ENCODE results near the gene CDT1. TPM values are rescaled to one million over a fixed set of nuclear protein-coding genes. Genes with fewer than 3 reads are reported as not detected.

CDT1 gene
- total RNA-seq, 1 experiment from 2014 or later, result 16.6 TPM

DNA sequence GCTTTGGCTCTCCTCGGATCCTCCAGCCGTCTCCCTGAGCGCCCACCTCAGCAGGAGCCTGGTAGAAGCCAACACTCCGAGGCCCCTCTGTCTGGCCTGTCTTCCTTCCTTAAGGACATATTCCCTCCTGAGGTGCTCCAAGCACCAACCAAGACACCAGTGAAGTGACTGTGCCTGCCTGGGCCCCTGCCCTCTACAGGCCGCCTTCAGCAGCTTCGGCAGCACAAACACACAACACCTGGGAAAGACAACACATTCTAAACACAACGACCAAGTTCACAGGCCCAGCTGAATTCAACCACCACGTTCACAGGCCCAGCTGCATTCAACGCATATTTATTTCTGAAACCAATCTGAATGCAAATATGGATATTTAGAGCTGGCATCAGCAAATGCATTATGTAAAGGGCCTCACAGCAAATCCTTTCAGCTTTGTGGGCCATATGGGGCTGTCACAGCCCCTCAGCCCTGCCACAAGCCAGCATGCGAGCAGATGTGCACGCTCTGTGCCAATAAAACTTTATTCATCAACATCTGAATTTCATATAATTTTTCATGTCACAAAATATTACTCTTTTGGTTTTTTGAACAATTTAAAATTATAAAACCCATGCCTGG lies 40.9 kb downstream of the CDT1 start:
- POLR2A ChIA-PET, result no interaction called here
- no peak for DNase-seq (ENCODE audit: unreplicated experiment)
- Mint-ChIP-seq H3K9me3 (ENCODE audit: unreplicated experiment) (no peaks in the 10 kb centered on the region), H3K4me3 (ENCODE audit: unreplicated experiment) (no peak overlapping the region), H3K36me3 (ENCODE audit: insufficient read depth, unreplicated experiment) (peaks cover 13% of the 10 kb centered on the region), H3K27ac (ENCODE audit: low read depth, unreplicated experiment) (no peak overlapping the region), H3K4me1 (ENCODE audit: insufficient read depth, unreplicated experiment) (no peaks in the 10 kb centered on the region), H3K27me3 (ENCODE audit: insufficient read depth, unreplicated experiment) (no peaks in the 10 kb centered on the region)
- no TSS peak for BruUV-seq (replicated peaks)
- no peak for TF ChIP-seq CTCF (IDR thresholded peaks at IDR 0.05; ENCODE audit: unreplicated experiment)
- intact Hi-C loops (cut with micrococcal nuclease), result no loop called here
- CTCF ChIA-PET, result no interaction called here

- no TSS peak for BruUV-seq (replicated peaks)
- intact Hi-C loops (cut with micrococcal nuclease), result no loop called here
- no peaks in the 10 kb centered on the region for H3K4me1 Mint-ChIP-seq (ENCODE audit: insufficient read depth, unreplicated experiment)
- no peak for TF ChIP-seq CTCF (IDR thresholded peaks at IDR 0.05; ENCODE audit: unreplicated experiment)
- no peak for DNase-seq (ENCODE audit: unreplicated experiment)
- POLR2A ChIA-PET, result interaction anchor here (0.8 to 1.3 kb wide), 2 partner anchors 11 to 33 kb away, joined by 3 read pairs; partner anchors contain the start of genes GALNS and TRAPPC2L
- H3K27me3 Mint-ChIP-seq (ENCODE audit: insufficient read depth, unreplicated experiment), result no peaks in the 10 kb centered on the region
- CTCF ChIA-PET, result interaction anchor here (0.7 to 1.7 kb wide), 2 partner anchors 12 to 19 kb away, joined by 4 to 6 read pairs; no protein-coding TSS in a partner anchor
- peaks cover 13% of the 10 kb centered on the region for H3K36me3 Mint-ChIP-seq (ENCODE audit: insufficient read depth, unreplicated experiment)
- H3K9me3 Mint-ChIP-seq (ENCODE audit: unreplicated experiment), result no peaks in the 10 kb centered on the region
- no peak overlapping the region for H3K27ac Mint-ChIP-seq (ENCODE audit: low read depth, unreplicated experiment)
- H3K4me3 Mint-ChIP-seq (ENCODE audit: unreplicated experiment), result no peak overlapping the region
These were observed 42.5 kb downstream of the CDT1 start for GRCh38 chr16:88846088-88846487.

GRCh38 chr16:88847654-88848053 lies 44.1 kb downstream of the CDT1 start:
- Mint-ChIP-seq H3K36me3 (ENCODE audit: insufficient read depth, unreplicated experiment) (peaks cover 11% of the 10 kb centered on the region), H3K4me1 (ENCODE audit: insufficient read depth, unreplicated experiment) (no peaks in the 10 kb centered on the region)

DNA sequence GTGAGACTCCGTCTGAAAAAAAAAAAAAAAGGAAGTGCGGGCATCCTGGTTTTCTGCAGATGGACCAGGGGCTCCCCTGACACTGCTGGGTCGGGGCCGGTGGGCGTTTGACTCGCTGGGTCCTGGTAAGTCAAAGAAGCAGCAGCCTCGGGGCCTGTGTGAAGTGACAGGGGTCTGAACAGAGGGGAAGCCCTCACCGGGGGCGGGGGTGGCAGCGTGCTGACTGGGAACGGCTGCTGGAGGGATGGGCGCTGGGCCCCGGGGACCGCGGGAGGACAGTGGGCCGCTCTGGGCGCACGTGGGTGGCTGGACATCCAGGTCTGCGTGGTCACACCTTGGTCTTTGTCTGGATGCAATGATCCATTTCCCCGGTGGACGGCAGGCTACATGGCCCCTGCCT lies 45.0 kb downstream of the CDT1 start:
- no TSS peak for BruUV-seq (replicated peaks)
- Mint-ChIP-seq H3K4me3 (ENCODE audit: unreplicated experiment) (no peak overlapping the region), H3K36me3 (ENCODE audit: insufficient read depth, unreplicated experiment) (peaks cover 17% of the 10 kb centered on the region), H3K27me3 (ENCODE audit: insufficient read depth, unreplicated experiment) (no peaks in the 10 kb centered on the region), H3K27ac (ENCODE audit: low read depth, unreplicated experiment) (no peak overlapping the region), H3K9me3 (ENCODE audit: unreplicated experiment) (no peaks in the 10 kb centered on the region), H3K4me1 (ENCODE audit: insufficient read depth, unreplicated experiment) (no peaks in the 10 kb centered on the region)
- intact Hi-C loops (cut with micrococcal nuclease), result no loop called here
- ChIA-PET CTCF (no interaction called here), POLR2A (interaction anchor here (1.2 kb wide), 1 partner anchor 37 kb away, joined by 4 read pairs; no protein-coding TSS in a partner anchor)
- TF ChIP-seq CTCF (IDR thresholded peaks at IDR 0.05; ENCODE audit: unreplicated experiment), result no peak
- DNase-seq (ENCODE audit: unreplicated experiment), result no peak

More at GRCh38 chr16:88847654-88848053, 44.1 kb downstream of the CDT1 start:
- no peak for DNase-seq (ENCODE audit: unreplicated experiment)
- ChIA-PET CTCF (no interaction called here), POLR2A (no interaction called here)
- TF ChIP-seq CTCF (IDR thresholded peaks at IDR 0.05; ENCODE audit: unreplicated experiment), result no peak
- no peaks in the 10 kb centered on the region for H3K9me3 Mint-ChIP-seq (ENCODE audit: unreplicated experiment)
- intact Hi-C loops (cut with micrococcal nuclease), result no loop called here
- no peak overlapping the region for H3K4me3 Mint-ChIP-seq (ENCODE audit: unreplicated experiment)
- H3K27me3 Mint-ChIP-seq (ENCODE audit: insufficient read depth, unreplicated experiment), result no peaks in the 10 kb centered on the region
- no TSS peak for BruUV-seq (replicated peaks)
- no peak overlapping the region for H3K27ac Mint-ChIP-seq (ENCODE audit: low read depth, unreplicated experiment)

Data from MCF 10A (cell line).